ENCODE measurements around the gene CHSY1.

- no peak for TF ChIP-seq CTCF (conservative IDR thresholded peaks at IDR 0.05; ENCODE audit: low read length)
- TF ChIP-seq EZH2phosphoT487 (IDR thresholded peaks at IDR 0.05; ENCODE audit: borderline replicate concordance), result no peak
Observed at GRCh38 chr15:101158166-101159095, 93.4 kb downstream of the CHSY1 start.
